Stomach (tissue), 4 donors: ENCODE results near the gene SNRPB.

Experiments
- CTCF ChIP-seq, 7 experiments: fragments of 450-650 bp in 4 of 7; fragments of 200-600 bp in 3 of 7; sonication (generic) in 3 of 7; IDR thresholded peaks; one replicate each; pipeline ENCODE4 v1.5.1; 2016 to 2019; ENCODE audit warnings: antibody characterized with exemption in 7 of 7, control low read depth in 2 of 7, mild to moderate bottlenecking in 1 of 7
- EP300 ChIP-seq: sonication (generic); formaldehyde crosslinking; IDR thresholded peaks from one replicate; pipeline ENCODE4 v1.6.1; 2017; ENCODE audit warnings: antibody characterized with exemption
- POLR2A ChIP-seq, 4 donors: fragments of 450-650 bp; IDR thresholded peaks; one replicate each; pipeline ENCODE4 v1.6.1; 2016; ENCODE audit warnings: antibody characterized with exemption in 4 of 4, control low read depth in 2 of 4, mild to moderate bottlenecking in 1 of 4, moderate library complexity in 1 of 4
- POLR2AphosphoS5 ChIP-seq, 3 donors: sonication (generic); formaldehyde crosslinking; IDR thresholded peaks; one replicate each; pipeline ENCODE4 v1.6.1; 2016; ENCODE audit warnings: antibody characterized with exemption in 3 of 3

GRCh38 chr20:2508631-2509467 lies 38.3 kb upstream of the SNRPB start, which contains the start of gene ZNF343:
- peak in 1 of 4 donors; percentile 52 for TF ChIP-seq POLR2A (IDR thresholded peaks at IDR 0.05)
- peak in 2 of 3 donors; percentile 72 to 75 for TF ChIP-seq POLR2AphosphoS5 (IDR thresholded peaks at IDR 0.05)
- TF ChIP-seq CTCF (IDR thresholded peaks at IDR 0.05), result no peak
- TF ChIP-seq EP300, result no peak
